ENCODE measurements around the gene MINDY2.

- TF ChIP-seq CTCF (conservative IDR thresholded peaks at IDR 0.05) = no peak
- no peak for TF ChIP-seq EZH2 (IDR thresholded peaks at IDR 0.05; ENCODE audit: low read depth)
Measured at GRCh38 chr15:58889363-58889762, 118.3 kb downstream of the MINDY2 start.
